Amniotic stem cell (primary cell): ENCODE data around the gene TLE6.
"Not testable (repeated sequence)": the region's sequence is repeated elsewhere in the genome, so short reads cannot be mapped to it uniquely, and the experiment has no call there.

ENCODE experiments used
- DNase-seq: peaks from one replicate; lab custom pipeline; 2025; lab: John Stamatoyannopoulos, UW

Gene TLE6

DNA sequence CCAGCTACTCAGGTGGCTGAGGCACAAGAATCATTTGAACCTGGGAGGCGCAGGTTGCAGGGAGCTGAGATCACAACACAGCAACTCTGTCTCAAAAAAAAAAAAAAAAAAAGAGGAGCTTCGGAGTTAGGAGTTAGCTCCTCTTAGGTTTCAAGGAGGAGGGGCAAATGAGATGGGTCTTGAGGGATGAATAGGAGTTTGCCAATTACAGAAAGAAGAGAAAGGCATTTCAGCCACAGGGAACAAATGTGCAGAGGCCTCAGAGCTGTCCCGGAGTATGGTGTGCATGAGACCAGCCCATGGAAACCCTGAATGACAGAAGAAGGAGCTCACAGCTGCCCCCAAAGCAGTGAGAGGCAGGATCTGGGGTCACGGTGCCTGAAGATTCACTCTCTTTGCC lies 27.2 kb downstream of the TLE6 start:
- no peak for DNase-seq

DNA sequence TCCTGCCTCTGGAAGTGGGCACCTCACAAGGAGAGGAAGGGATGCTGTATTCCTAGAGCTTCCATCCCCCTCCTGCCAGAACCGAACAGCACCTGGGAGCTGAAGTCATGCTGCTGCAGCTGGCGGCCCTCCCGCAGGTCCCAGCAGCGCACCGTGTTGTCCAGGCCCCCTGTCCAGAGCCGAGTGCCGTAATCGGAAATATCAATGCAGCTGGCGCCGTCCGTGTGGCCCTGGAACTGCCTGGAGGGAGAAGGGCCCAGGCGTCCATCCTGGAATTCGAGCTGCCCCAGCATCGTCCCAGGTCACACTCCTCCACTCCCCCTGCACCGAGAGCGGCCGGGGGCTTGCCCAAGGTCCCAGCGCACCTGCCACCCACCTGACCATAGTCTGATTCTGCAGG lies 28.0 kb downstream of the TLE6 start:
- DNase-seq, result no peak

DNA sequence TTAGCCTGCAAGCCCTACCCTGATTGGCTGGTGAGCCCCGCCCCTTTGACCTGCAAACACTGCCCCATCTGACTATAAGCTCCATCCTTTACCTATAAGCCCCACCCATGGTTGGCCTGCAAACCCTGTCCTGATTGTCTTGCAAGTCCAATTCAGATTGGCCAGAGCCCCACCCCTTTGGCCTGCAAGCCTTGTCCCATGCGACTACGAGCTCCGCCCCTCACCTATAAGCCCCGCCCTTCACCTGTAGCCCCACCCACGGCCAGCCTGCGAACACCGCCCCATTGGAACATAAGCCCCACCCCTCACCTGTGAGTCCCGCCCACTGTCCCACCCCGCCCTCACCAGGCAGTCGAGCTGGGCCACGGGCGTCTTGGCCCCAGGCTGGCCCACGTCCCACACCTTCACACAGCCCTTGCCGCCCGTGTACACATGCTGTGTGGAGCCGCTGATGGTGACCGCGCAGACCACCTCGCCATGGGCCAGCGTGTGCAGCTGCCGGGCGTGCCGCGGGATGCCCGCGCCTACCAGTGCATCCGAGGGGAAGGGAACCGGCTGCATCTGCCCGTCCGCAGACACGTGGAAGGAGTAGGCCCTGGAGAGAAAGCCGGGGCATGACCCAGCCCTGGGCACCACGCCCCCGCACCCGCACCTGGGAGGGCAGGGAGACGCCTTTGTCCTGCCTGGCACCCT lies 28.9 kb downstream of the TLE6 start:
- no peak for DNase-seq

DNA sequence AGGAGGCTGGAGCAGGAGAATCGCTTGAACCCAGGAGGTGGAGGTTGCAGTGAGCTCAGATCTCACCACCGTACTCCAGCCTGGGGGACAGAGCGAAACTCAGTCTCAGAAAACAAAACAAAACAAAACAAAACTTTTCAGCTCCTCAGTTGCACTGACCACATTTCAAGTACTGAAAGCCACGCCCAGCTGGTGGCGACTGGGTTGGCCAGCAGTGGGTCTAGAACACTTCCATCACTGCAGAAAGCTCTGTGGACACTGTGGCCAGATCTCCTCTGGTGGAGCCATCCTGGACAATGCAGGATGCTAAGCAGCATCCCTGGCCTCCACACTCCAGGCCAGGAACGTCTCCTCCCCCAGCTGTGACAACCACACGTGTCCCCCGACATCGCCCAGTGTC lies 30.6 kb downstream of the TLE6 start:
- DNase-seq, result no peak

DNA sequence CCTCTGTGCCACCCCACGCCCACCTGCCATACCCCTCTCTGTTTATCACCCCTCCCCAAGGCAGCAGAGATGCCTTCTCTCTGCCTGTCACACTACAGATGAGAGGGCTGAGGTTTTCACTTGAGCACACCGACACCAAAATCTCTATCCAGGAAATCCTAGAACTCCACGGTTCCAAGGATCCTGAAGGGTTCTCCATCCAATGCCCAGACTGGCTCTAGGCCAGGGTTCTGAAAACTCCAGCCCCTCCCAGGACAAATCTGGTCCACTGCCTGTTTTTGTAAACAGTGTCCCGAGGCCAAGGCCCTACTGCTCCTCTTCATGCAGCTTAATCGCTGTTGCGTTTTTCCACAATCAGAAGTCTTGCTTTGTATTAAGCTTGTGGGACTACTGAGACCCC lies 31.6 kb downstream of the TLE6 start:
- no peak for DNase-seq

DNA sequence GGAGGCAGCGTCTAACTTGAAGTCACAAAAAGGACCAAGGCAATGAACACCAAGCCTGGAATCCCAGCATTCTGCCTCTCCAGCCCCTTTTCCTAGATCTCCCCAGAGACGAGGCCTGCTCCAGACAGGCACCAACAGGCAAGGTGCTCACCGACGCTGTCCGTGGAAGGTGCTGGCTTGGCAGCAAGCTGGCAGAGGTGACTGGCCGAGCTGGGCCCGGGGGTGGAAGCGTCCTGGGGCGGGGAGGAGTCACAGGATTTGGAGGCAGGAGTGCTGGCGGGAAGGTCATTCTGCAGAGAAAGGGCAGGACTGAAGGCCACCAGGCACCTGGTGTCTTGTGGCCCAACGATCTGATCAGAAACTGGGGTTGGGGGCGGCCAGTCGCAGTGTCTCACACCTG lies 33.5 kb downstream of the TLE6 start:
- DNase-seq, result no peak

DNA sequence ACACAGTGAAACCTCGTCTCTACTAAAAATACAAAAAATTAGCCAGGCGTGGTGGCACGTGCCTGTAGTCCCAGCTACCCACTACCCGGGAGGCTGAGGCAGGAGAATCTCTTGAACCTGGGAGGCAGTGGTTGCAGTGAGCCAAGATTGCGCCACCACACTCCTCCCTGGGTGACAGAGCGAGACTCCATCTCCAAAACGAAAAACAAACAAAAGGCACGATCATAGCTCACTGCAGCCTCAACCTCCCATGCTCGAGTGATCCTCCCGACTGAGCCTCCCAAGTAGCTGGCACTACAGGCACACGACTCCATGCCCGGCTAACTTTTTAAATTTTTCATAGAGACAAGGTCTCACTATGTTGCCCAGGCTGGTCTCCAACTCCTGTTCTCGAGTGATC lies 34.7 kb downstream of the TLE6 start:
- not testable (repeated sequence) for DNase-seq

DNA sequence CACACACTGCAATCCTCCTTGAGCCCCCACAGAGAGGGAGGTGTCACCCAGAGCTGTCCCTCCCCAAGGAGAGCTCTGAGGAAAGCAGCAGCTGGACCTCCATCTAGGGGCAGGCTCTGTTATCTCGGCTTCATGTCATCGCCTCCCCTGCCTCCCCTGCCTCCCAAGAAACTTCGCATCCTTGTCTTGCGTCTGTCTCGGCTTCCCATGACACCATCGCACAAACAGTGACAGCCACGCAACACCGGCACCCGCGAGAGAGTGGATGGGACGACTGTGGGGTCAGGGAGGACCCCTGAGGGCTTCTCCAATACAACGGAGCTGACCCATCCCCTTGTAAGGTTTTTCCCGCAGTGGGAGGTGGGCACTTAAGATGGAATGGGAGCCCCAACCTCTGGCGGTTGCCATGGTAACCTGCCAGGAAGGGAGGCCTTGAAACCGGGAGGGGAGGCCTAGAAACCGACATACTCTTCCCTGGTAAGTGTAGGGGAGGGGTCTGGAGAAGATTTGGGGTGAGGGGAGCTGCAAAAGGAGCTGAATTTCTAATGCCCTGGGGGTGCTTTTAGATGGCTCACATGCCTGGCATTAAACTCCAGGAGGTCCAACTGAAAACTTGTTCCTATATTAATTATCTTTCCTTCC lies 35.4 kb downstream of the TLE6 start:
- no peak for DNase-seq

DNA sequence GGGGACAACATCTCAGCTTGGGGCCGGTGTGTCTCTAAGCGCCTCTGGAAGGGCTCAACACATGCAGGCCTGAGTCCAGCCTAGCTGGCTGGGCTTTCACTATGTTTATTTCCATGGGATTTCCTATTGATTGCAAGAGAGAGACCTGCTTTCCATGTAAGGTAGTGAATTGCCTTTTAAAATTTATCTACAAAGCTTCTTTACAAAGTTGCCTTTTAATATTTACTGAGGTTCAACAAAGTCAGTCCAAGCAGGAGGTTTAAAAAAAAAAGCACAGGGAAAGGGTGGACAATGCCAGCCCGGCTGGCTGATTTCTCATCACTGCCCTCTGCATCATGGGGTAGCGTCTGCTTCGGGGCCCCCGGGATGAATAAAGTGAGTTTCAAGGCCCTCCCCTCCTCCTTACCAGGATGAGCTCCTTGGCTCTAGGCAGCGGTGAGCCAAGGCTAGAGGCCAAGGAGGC lies 35.9 kb downstream of the TLE6 start:
- DNase-seq, result no peak

DNA sequence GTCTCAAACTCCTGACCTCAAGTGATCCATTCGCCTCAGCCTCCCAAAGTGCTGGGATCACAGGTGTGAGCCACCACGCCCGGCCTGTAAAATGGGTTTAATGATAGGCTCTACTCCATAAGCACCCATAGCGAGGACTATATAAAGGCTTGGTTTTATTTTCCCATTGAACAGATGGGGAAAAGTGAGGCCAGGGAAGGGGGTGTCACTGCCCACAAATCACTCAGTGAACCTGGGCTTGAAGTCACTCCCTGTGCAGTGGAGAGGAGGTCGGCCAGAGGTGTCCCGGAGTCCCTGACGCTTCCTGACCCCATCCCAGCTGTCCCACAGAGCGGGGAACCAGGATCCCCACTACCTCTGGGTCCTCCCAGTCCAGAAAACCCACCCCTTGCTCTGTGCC lies 36.8 kb downstream of the TLE6 start:
- DNase-seq, result no peak

DNA sequence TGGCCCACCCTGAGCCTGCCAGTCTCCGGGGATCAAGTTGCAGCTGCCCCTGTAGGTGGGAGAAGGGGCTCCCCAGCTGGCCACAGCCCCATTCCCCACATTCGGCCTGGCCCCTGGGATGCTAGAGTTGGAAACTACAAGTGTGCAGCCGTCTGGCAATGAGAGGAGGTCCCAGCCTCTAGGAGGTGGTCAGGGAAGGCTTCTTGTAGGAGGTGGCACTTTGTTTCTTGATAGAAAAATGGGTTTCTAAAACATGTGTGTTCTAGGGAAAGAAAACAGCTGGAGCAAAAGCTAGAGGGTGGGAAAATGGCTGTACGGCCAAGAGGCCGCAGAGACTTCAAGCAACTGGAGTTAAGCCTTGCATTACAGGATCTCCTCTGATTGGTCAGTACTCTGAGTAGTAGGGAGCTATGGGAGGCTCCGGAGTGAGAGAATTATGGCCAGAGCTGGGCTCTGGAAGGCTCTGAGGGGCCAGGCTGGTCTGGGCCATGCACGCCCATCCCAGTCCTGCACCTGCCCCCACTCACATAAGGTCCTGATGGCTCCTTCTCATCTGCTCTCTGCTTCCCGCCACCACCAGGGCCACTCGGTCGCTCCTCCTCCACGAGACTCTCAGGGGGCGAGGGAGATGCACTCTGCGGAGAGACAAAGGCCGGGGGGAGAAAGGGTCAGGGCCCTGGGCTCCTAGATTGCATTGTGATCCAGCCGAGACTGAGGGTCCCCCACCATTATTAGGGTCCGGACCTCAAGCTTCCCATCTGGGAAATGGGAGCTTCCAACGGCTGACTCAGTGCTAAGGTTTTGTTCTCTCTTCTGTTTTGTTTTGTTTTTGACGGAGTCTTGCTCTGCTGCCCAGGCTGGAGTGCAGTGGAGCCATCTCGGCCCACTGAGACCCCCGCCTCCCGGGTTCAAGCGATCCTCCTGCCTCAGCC lies 38.0 kb downstream of the TLE6 start:
- DNase-seq, result no peak

DNA sequence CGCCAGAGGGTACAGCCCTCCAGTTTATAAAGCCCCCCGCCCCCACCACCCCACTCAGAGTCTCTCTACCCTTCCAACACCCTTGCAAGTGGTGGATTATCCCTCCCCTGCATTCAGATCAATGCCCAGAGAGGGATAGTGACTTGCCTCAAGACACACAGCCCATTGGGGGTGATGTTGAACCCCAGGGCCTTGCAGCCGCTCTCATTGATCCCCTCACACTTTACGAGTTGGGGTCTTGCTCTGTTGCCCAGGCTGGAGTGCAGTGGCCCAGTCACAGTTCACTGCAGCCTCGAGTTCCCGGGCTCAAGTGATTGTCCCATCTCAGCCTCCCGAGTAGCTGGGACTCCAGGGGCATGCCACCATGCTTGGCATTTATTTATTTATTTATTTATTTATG lies 40.6 kb downstream of the TLE6 start:
- DNase-seq, result no peak

DNA sequence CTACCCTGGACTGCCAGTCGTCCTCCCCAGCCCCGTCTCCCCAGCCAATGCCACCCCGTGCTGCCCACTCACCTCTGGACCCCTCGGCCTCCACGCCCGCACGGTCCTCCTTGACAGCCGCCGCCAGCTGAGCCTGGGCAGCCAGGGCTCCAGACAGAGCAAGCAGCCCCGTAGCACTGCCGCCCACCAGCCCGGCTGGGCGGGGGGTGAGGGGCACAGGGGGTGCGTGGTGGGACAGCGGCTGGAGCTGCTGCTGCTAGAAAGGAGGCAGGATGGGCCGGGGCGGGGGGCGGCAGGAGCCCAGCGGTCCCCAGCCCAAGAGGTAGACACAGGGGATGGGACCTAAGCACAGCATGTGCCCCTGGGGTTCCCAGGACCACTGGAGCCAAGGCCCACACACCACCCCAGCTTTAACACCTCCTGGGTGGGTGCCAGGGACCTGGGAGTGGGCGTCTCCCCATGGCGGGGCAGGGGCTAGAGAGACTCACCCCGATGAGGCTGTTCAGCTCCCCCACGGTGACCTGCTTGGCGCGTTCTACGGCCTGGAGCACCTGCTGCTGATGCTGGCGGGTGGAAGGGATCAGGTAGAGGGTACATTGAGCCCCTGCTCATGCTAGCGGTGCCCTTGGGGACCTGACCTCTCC lies 42.0 kb downstream of the TLE6 start:
- DNase-seq, result no peak

DNA sequence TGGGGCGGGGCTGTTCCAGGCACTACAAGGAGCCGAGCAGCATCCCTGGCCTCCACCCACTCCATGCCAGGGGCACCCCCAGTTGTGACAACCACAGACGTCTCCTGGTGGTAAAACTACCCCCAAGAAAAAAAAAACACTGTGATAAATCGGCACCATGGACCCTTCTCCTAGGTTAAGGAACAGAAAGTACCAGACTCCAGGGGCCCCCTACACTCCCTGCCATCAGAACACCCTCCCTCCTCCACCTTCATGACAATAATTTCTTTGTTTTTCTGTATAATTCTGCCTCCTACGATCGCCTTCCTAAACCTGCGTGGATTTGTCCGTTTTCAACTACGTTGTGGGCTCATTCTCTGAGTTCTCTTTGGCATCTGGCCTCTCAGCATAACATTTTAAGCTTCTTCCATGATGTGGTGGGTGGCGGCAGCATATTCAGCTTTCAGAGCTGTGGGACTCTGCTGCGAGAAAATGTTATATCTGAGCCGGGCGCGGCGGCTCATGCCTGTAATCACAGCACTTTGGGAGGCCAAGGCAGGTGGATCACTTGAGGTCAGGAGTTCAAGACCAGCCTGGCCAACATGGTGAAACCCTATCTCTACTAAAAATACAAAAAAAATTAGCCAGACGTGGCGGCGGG lies 43.1 kb downstream of the TLE6 start:
- DNase-seq, result no peak

DNA sequence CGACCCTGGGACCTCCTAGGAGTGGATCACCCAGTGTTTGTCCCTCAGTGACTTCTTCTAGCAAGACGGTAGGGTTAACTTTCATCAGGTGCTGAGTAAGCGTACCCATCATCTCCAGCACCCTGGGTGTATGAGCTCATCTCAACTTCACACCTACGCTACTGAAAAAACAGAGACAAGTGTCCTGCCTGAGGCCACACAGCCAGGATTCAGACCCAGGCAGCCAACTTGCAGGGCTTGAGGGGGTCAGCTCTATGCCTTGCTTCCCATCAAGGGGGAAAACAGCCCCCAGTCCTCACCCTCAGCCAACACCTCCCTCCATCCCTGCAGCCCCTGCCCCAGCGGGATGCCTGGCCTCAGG lies 47.1 kb downstream of the TLE6 start:
- DNase-seq, result no peak

DNA sequence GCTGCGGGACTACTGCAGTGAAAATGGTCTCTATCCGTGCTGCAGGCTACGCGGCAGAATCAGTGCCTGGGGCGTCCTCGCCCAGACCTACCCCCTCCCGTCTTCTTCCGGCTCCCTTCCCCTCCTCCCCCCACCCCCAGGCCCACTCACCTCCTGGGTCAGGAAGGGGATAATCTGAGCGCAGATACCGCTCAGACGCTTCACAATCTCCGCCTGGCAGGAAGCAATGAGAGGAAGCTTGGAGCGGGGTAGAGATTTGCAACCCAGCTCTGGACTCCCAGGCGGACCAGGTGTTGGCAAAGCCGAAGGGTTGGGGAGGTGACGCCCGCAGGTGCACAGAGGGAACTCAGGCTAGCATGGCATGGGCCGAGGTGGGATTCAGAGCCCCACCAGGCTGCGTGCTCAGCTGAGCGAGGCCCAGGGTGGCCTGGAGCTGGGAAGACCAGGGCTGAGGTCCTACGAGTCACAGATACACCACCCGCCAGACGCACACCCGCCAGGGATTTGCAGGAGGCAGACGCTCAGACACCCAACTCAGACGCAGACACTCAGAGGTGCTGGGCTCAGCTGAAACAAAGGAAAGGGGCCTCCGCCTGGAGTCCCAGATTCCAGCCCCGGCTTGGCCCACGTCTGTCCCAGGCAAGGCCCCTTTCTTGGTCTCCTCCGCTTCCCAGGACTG lies 47.6 kb downstream of the TLE6 start:
- DNase-seq, result no peak

DNA sequence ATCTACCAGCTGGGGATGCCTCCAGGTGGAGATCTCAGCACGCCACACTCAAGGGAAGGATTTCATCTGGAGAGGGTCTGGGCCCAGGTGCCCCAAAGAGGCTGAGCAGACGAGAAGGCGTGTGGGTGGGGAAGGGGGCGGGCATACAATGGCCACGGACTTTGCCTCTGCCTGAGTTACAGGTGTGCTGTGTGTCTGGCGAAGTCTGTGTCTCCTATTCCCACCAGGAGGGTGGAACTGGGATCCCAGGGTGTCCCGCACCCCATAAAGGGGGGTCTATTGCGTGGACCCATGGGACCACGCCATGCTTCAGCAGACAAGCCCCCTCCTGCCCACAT lies 48.2 kb downstream of the TLE6 start:
- DNase-seq, result no peak

DNA sequence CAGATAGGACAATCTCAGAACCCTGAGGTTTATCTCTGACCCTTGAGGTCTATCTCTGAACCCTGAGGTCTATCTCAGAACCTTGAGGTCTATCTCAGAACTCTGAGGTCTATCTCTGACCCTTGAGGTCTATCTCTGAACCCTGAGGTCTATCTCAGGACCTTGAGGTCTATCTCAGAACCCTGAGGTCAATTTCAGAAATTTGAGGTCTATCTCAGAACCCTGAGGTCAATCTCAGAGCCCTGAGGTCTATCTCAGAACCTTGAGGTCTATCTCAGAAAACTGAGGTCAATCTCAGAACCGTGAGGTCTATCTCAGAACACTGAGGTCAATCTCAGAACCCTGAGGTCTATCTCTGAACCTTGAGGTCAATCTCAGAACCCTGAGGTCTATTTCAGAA lies 49.4 kb downstream of the TLE6 start:
- no peak for DNase-seq

DNA sequence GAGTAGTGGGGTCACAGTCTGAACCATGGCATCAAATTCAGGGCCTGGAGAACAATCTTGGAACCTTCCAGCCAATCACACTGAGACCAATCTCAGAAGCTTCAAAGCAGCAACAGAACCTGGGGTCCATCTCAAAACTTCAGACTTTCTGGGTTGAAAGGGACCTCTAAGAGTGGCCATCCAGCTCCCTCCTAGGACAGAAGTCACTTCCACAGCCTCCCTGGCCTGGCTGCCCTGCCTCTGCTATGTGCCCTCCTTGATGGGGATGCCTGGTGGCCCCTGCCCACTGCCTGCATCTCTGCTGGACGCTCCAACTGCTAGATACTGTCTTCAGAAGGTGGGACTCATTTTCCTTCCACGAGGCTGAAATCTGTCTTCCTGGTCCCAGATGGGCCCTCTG lies 49.9 kb downstream of the TLE6 start:
- DNase-seq, result no peak

DNA sequence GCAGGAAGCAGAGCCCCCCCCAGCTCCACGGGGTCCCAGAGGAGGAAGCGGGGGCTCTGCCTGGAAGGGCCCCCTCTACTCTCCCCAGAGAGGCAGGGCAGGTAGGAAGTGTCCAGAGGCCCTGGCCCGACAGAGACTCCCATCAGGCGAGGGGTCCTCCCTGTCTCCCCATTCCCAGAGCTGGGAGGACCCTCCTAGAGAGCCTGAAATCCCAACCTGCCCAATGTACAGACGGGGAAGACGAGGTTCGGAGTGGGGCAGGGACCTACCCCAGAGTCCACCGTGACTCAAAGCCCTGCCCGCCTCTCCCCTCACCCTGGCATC lies 50.6 kb downstream of the TLE6 start:
- no peak for DNase-seq

DNA sequence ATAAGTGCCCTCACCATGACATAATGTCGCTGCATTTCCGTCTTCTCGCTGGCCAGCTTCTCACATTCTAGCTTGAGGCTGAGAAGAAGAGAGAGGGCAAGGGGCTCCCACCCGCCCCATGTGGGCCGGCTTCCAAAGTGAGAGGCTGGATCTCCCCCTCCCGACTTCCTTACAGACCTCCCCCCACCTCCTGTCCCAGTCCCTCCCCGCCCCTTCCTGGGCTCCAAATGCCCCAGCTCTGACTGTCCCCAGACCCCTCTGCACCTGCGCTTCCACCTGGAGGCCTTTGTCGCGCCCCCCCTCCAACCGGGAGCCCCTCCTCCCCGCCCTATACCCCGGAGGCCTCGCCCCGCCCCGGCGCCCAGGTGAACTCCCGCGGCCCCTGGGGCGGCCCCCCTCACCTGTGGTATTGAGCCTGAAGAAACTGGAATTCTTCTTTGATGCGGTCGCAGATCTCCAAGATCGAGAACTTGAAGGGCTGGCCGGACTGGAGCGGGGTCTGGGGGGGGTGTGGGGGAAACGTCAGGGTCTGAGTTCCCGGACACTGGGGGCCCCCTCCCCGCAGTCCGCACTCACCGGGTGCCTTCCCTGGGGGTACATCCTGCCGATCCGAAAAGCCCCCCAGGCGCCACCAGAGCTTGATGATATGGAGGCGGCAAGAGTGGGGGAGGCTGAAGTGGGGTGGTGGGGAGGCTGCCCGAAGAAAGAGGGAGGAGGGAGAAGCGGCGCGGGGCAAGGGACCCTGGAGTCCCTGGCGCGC lies 51.1 kb downstream of the TLE6 start:
- no peak for DNase-seq
